GM18951 (cell line): Measurements from ENCODE around the gene AKR1B1.
"Not testable (repeated sequence)": the region's sequence is repeated elsewhere in the genome, so short reads cannot be mapped to it uniquely, and the experiment has no call there.

Experiments used
- POLR2A ChIP-seq: IDR thresholded peaks from 4 replicates; pipeline ENCODE4 v1.6.1; 2011; ENCODE audit warnings: mild to moderate bottlenecking; ENCODE audit not compliant: insufficient read length, insufficient read depth; ENCODE audit errors: extremely low read depth
- in situ Hi-C: fragments of 300-500 bp; cut with MboI; formaldehyde crosslinking; loops from one replicate; pipeline ENCODE4 v1.12.0; 2022; ENCODE audit warnings: low sequenced_read_pairs, mixed read lengths, inconsistent platforms; ENCODE audit not compliant: unreplicated experiment

AKR1B1 gene

GRCh38 chr7:134458806-134459698 lies at the start of gene AKR1B1:
AKR1B1 (minus strand) TSS chr7:134459100; CDS start chr7:134459062, 38 bp downstream.
- TF ChIP-seq POLR2A: peak; percentile 61
- in situ Hi-C loops: no loop called here

GRCh38 chr7:134505856-134506255 lies 47.0 kb upstream of the AKR1B1 start:
- no peak for TF ChIP-seq POLR2A
- in situ Hi-C loops: no loop called here

GRCh38 chr7:134504660-134505164 lies 45.8 kb upstream of the AKR1B1 start:
- no peak for TF ChIP-seq POLR2A
- in situ Hi-C loops: no loop called here

GRCh38 chr7:134502463-134503371 lies 43.8 kb upstream of the AKR1B1 start:
- in situ Hi-C loops: no loop called here
- no peak for TF ChIP-seq POLR2A

- TF ChIP-seq POLR2A: no peak
- in situ Hi-C loops: no loop called here
Observed at GRCh38 chr7:134500982-134501381, 42.1 kb upstream of the AKR1B1 start.

- in situ Hi-C loops: no loop called here
- no peak for TF ChIP-seq POLR2A
Observed at GRCh38 chr7:134500406-134500805, 41.5 kb upstream of the AKR1B1 start.

GRCh38 chr7:134495546-134495945 lies 36.6 kb upstream of the AKR1B1 start:
- in situ Hi-C loops: no loop called here
- TF ChIP-seq POLR2A: no peak

GRCh38 chr7:134493091-134493490 lies 34.2 kb upstream of the AKR1B1 start:
- TF ChIP-seq POLR2A: no peak
- in situ Hi-C loops: no loop called here

GRCh38 chr7:134487721-134488120 lies 28.8 kb upstream of the AKR1B1 start:
- in situ Hi-C loops: not testable (repeated sequence)

- in situ Hi-C loops: no loop called here
- no peak for TF ChIP-seq POLR2A
Observed at GRCh38 chr7:134485203-134485602, 26.3 kb upstream of the AKR1B1 start.

- TF ChIP-seq POLR2A: no peak
- in situ Hi-C loops: no loop called here
Observed at GRCh38 chr7:134483296-134483695, 24.4 kb upstream of the AKR1B1 start.

GRCh38 chr7:134482858-134483257 lies 24.0 kb upstream of the AKR1B1 start:
- in situ Hi-C loops: no loop called here
- no peak for TF ChIP-seq POLR2A

- TF ChIP-seq POLR2A: no peak
- in situ Hi-C loops: no loop called here
Observed at GRCh38 chr7:134481167-134481566, 22.3 kb upstream of the AKR1B1 start.
